ENCODE results near the gene TCTN1.
A peak's percentile ranks its signal among the peaks of the same experiment; 100 is the strongest.

Gene TCTN1

DNA sequence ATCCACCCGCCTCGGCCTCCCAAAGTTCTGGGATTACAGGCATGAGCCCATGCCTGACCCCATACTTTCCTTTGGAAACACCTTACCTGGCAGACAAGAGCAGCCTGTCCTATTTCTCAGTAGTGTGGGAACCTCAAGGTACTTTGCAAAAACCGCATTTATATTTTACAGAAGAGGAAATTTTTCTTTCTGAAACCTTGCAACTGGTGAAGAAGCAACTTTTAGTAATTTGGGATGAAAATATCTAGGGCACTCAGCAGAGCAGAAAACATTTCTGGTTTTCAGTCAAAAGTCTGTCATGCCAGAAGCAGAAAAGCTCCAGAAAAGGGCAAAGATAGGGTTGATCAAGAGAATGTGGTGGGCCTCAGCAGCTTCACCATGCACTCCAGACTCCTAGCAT, 53.7 kb downstream of the TCTN1 start:
- ChIA-PET CTCF (interaction anchor here (0.8 to 2.0 kb wide), 9 partner anchors 8 to 218 kb away, joined by 3 to 7 read pairs (median 3); partner anchors contain the start of gene ARPC3), POLR2A (interaction anchor here (0.6 kb wide), 1 partner anchor 60 kb away, joined by 4 read pairs; no protein-coding TSS in a partner anchor)
- TF ChIP-seq, protein P1, sequence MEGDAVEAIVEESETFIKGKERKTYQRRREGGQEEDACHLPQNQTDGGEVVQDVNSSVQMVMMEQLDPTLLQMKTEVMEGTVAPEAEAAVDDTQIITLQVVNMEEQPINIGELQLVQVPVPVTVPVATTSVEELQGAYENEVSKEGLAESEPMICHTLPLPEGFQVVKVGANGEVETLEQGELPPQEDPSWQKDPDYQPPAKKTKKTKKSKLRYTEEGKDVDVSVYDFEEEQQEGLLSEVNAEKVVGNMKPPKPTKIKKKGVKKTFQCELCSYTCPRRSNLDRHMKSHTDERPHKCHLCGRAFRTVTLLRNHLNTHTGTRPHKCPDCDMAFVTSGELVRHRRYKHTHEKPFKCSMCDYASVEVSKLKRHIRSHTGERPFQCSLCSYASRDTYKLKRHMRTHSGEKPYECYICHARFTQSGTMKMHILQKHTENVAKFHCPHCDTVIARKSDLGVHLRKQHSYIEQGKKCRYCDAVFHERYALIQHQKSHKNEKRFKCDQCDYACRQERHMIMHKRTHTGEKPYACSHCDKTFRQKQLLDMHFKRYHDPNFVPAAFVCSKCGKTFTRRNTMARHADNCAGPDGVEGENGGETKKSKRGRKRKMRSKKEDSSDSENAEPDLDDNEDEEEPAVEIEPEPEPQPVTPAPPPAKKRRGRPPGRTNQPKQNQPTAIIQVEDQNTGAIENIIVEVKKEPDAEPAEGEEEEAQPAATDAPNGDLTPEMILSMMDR (IDR thresholded peaks at IDR 0.05; ENCODE audit: control extremely low read depth, extremely low read depth, low read depth, missing control alignments): no peak
- no peak for DNase-seq (ENCODE audit: extremely low spot score)

DNA sequence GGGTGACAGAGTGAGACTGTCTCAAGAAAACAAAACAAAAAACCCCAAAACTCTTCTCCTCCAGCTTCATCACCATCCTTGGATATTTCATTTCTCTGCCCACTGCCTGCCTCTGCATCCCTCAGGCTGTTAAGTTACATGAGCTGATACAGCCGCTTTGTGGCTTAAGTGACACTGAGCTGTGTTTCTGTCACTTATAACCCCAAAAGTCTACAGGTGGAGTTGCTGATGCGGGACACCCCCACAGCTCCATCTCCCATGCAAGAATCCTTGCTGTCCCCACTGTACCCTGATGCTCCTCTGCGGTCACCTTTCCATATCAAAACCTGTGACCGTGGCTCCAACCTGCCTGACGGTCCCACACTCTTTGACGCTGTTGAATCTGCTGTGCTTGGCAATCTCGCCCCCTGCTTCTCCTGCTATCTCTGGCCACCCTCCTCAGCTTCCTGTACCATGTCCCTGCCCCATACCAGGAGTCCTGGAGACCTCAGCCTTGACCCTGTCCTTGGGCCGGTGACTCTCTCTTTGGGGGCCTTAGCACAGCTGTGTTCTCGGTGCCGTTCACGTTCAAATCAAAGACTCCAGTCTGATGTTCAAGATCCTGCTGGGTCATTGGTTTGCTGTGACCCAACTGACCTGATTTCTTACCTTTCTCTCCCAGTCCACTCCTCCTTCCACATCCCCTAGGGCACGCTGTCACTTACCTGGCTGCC, 54.7 kb downstream of the TCTN1 start:
- ChIA-PET POLR2A (interaction anchor here (0.5 to 1.0 kb wide), 6 partner anchors 8 to 237 kb away, joined by 3 to 7 read pairs (median 3); no protein-coding TSS in a partner anchor), CTCF (interaction anchor here (0.8 to 2.0 kb wide), 8 partner anchors 9 to 218 kb away, joined by 3 to 7 read pairs (median 4); no protein-coding TSS in a partner anchor)
- TF ChIP-seq, protein P1 (IDR thresholded peaks at IDR 0.05; ENCODE audit: control extremely low read depth, extremely low read depth, low read depth, missing control alignments): no peak
- no peak for DNase-seq (ENCODE audit: extremely low spot score)

- ChIA-PET CTCF (interaction anchor here (1.2 to 1.5 kb wide), 2 partner anchors 12 to 49 kb away, joined by 5 read pairs; no protein-coding TSS in a partner anchor), POLR2A (interaction anchor here (0.5 to 1.0 kb wide), 3 partner anchors 8 to 49 kb away, joined by 3 to 7 read pairs (median 4); no protein-coding TSS in a partner anchor)
- peak; percentile 31 for DNase-seq (ENCODE audit: extremely low spot score)
- TF ChIP-seq, protein P1 (IDR thresholded peaks at IDR 0.05; ENCODE audit: control extremely low read depth, extremely low read depth, low read depth, missing control alignments): no peak
Observed at GRCh38 chr12:110669193-110669502, 55.2 kb downstream of the TCTN1 start.

DNA sequence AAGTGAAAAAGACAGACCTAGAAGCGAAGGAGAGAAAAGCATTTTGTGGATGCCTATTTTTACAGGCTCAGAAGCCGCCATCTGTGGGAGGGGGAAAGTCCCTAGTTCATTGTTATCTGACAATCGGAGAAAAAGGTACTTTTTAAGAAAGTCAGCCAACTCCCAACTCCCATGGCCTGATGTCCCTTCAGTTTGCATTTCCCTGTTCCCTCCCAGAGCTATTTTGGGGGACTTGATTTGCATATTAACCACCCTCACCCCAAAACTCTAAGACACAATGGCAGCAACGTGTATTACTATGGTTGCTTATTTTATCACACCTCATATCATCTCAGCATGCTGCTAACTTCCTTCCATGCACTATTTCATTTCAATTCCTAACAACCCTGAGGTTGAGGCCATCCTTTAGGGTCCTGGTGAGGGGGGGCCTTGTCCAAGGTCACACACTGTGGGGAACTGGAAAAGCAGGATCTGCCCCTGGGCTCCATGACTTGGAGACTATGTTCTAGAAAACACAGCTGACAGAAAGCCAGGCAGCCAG, 56.3 kb downstream of the TCTN1 start:
- peak; percentile 74 for DNase-seq (ENCODE audit: extremely low spot score)
- CTCF ChIA-PET: interaction anchor here (1.2 kb wide), 1 partner anchor 202 kb away, joined by 3 read pairs; the partner anchor contains the start of genes FAM216A and GPN3
- POLR2A ChIA-PET: interaction anchor here (0.6 to 1.0 kb wide), 2 partner anchors 12 to 50 kb away, joined by 3 to 4 read pairs; no protein-coding TSS in a partner anchor
- TF ChIP-seq, protein P1 (IDR thresholded peaks at IDR 0.05; ENCODE audit: control extremely low read depth, extremely low read depth, low read depth, missing control alignments): no peak

DNA sequence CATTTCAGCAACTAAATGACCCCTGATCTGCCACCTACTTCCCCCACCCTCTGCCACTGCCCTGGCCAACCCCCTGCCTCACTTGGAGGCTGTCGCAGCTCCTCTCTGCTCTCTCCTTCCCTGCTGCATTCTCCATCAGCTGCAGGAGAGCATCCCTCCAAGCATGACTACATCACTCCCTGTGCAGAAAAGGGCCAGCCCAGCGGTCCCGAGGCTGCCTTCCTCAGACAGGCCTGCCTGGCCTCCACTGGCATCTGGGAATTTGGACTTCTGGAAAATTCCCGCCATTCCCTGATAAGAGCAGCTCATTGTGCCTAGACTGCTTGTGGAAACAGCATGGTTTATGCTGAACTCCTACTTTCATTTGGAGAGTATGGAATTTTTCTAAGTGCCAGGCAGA, 62.2 kb downstream of the TCTN1 start:
- ChIA-PET CTCF (interaction anchor here (0.9 to 4.3 kb wide), 4 partner anchors 12 to 227 kb away, joined by 3 to 13 read pairs (median 4); partner anchors contain the start of gene ARPC3), POLR2A (no interaction called here)
- TF ChIP-seq, protein P1 (IDR thresholded peaks at IDR 0.05; ENCODE audit: control extremely low read depth, extremely low read depth, low read depth, missing control alignments): no peak
- DNase-seq (ENCODE audit: extremely low spot score): no peak

DNA sequence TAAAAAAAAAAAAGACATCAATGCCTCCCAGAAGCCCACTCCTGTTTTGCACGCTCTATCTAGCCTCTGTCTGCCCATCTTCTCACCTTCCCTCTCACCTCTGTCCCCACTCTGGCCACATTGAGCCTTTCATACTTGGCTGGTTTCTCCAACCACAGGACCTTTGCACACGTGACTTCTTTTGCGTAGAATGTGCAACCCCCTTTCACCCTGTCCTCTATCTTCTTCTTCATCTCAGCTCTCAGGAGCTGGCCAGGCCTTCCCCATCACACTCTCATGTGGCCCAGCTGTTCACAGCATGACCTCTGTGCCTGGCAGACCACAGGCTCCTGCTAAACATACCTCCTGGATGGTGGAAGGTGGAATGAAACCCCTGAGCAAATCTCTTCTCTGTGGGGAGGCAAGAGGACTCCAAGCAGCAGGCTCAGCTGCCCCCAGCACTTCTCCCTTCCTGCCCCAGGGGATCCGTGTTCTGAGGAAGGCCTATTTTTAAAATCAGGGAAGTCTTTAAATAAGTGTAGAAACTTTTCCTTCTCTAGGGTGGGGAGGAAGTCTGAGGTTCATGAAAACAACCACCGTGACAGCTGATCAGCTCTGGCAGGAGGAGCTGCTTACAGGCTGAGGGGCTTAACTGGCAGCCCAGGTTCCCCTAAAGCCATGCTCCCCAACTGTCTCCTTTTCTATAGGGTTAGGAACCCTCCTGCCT, 63.4 kb downstream of the TCTN1 start:
- ChIA-PET CTCF (interaction anchor here (0.9 to 4.3 kb wide), 8 partner anchors 9 to 228 kb away, joined by 3 to 13 read pairs (median 4); partner anchors contain the start of gene ARPC3), POLR2A (interaction anchor here (0.5 to 1.3 kb wide), 4 partner anchors 9 to 64 kb away, joined by 3 read pairs; partner anchors contain the start of gene TCTN1)
- TF ChIP-seq, protein P1 (IDR thresholded peaks at IDR 0.05; ENCODE audit: control extremely low read depth, extremely low read depth, low read depth, missing control alignments): no peak
- DNase-seq (ENCODE audit: extremely low spot score): peak; percentile 77
